ENCODE results near the gene STK32C. TPM values are rescaled to one million over a fixed set of nuclear protein-coding genes. Genes with fewer than 3 reads are reported as not detected.

Gene STK32C
- total RNA-seq, 1 donor: 4.2 TPM

GRCh38 chr10:132170561-132171361 is 137.0 kb downstream of the STK32C start:
- no peaks in the 10 kb centered on the region for H3K9me3 ChIP-seq (ENCODE audit: low read depth, low read length)
- no peak overlapping the region for H3K4me3 ChIP-seq (ENCODE audit: low read length)
- H3K4me1 ChIP-seq (ENCODE audit: insufficient read depth, low read length): no peaks in the 10 kb centered on the region
- H3K27me3 ChIP-seq (ENCODE audit: insufficient read depth, low read length): no peaks in the 10 kb centered on the region

- no peak overlapping the region for H3K4me3 ChIP-seq (ENCODE audit: low read length)
- no peaks in the 10 kb centered on the region for H3K9me3 ChIP-seq (ENCODE audit: low read depth, low read length)
- H3K27me3 ChIP-seq (ENCODE audit: insufficient read depth, low read length): no peaks in the 10 kb centered on the region
- no peaks in the 10 kb centered on the region for H3K4me1 ChIP-seq (ENCODE audit: insufficient read depth, low read length)
Measured at GRCh38 chr10:132169766-132170560, 137.8 kb downstream of the STK32C start.

GRCh38 chr10:132169031-132169765 is 138.6 kb downstream of the STK32C start:
- Histone ChIP-seq H3K4me1 (ENCODE audit: insufficient read depth, low read length) (no peaks in the 10 kb centered on the region), H3K27me3 (ENCODE audit: insufficient read depth, low read length) (no peaks in the 10 kb centered on the region), H3K4me3 (ENCODE audit: low read length) (no peak overlapping the region), H3K9me3 (ENCODE audit: low read depth, low read length) (no peaks in the 10 kb centered on the region)

DNA sequence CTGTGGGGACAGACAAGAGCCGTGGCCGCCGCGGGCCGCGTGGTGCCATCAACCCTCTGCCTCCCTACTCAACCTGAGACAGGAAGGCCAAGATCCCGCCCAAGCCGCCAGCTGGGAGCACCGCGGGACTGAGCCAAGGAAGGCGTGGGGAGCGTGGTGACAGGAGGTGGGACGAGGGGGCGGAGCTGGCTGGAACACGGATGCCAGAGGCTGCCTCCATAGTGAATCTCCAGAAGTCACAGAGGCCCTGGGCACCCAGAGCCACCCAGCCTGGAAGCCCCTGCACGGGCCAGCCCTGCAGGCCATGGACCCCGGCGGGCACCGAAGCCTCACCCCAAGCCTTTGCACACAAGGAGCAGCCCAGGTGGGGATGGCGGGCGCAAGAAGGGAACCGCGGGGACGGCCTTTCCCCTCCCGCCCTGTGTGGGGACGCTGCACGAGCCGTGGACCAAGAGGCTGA is 139.1 kb downstream of the STK32C start:
- no peaks in the 10 kb centered on the region for H3K4me1 ChIP-seq (ENCODE audit: insufficient read depth, low read length)
- no peaks in the 10 kb centered on the region for H3K9me3 ChIP-seq (ENCODE audit: low read depth, low read length)
- H3K4me3 ChIP-seq (ENCODE audit: low read length): no peak overlapping the region
- H3K27me3 ChIP-seq (ENCODE audit: insufficient read depth, low read length): no peaks in the 10 kb centered on the region

GRCh38 chr10:132167976-132168375 is 139.8 kb downstream of the STK32C start:
- Histone ChIP-seq H3K27me3 (ENCODE audit: insufficient read depth, low read length) (no peaks in the 10 kb centered on the region), H3K9me3 (ENCODE audit: low read depth, low read length) (no peaks in the 10 kb centered on the region), H3K4me1 (ENCODE audit: insufficient read depth, low read length) (peaks cover under 1% of the 10 kb centered on the region), H3K4me3 (ENCODE audit: low read length) (no peak overlapping the region)

- no peaks in the 10 kb centered on the region for H3K9me3 ChIP-seq (ENCODE audit: low read depth, low read length)
- H3K27me3 ChIP-seq (ENCODE audit: insufficient read depth, low read length): no peaks in the 10 kb centered on the region
- H3K4me3 ChIP-seq (ENCODE audit: low read length): no peak overlapping the region
- H3K4me1 ChIP-seq (ENCODE audit: insufficient read depth, low read length): peaks cover 8% of the 10 kb centered on the region
Measured at GRCh38 chr10:132167041-132167674, 140.6 kb downstream of the STK32C start.

DNA sequence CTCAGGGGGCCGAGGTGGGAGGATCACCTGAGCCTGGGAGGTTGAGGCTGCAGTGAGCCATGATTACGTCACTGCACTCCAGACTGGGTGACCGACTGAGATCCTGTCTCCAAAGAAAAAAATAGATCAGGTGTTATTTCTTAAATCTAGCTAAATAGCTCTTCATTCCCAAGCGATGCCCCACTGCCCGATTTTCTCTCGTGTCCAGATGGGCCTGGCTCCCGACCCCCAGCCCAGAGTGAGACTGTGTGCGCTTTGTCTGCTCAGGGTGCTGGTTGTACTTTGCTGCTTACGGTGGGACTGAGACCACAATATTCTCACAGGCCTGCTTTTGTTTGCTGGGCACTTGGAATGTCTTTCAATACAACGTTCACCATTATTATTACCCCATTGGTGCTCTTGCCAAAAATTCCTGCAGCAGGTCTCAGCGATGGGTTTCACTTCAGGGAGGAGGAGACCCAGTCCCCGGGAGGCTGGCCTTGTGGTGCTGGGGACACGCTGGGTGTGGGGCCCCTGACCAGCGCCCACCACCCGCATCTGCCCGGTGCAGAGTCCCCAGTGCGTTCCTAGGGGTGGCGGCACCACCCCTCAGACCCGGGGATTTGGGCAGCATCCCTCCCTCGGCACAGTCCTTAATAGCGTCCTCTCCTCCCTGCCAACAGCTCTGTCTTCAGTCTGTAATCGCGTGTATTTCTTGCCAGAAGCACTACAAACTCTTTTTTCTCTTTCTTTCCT is 141.4 kb downstream of the STK32C start:
- peaks cover 14% of the 10 kb centered on the region for H3K4me1 ChIP-seq (ENCODE audit: insufficient read depth, low read length)
- no peaks in the 10 kb centered on the region for H3K27me3 ChIP-seq (ENCODE audit: insufficient read depth, low read length)
- H3K4me3 ChIP-seq (ENCODE audit: low read length): no peak overlapping the region
- H3K9me3 ChIP-seq (ENCODE audit: low read depth, low read length): no peaks in the 10 kb centered on the region

DNA sequence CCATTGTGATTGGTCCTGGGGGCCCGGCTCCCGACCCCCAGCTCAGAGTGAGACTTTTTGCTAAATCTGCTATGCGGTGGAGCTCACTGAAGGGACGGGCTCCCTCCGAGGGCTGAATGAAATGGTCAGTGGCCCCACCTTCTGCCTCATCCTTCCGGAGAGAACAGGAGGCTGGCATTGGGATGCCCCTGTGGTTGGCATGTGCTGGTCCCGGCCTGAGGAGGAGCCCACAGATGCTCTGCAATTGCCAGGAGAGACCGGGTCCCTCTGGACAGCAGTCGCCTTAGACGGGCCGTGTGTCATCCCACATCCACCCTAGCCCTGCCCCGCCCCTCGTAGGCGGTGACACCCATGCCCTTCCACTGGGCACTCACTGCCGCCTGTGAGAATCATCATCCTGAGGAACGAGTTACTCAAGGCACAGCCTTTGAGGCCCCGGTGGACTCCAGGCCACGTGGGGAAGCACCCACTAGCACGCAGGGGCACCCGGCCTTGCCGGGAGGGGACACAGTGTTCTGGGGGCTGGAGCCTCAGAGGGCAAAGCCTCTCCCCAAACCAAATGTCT is 142.3 kb downstream of the STK32C start:
- Histone ChIP-seq H3K4me1 (ENCODE audit: insufficient read depth, low read length) (peaks cover 14% of the 10 kb centered on the region), H3K27me3 (ENCODE audit: insufficient read depth, low read length) (no peaks in the 10 kb centered on the region), H3K9me3 (ENCODE audit: low read depth, low read length) (no peaks in the 10 kb centered on the region), H3K4me3 (ENCODE audit: low read length) (no peak overlapping the region)

DNA sequence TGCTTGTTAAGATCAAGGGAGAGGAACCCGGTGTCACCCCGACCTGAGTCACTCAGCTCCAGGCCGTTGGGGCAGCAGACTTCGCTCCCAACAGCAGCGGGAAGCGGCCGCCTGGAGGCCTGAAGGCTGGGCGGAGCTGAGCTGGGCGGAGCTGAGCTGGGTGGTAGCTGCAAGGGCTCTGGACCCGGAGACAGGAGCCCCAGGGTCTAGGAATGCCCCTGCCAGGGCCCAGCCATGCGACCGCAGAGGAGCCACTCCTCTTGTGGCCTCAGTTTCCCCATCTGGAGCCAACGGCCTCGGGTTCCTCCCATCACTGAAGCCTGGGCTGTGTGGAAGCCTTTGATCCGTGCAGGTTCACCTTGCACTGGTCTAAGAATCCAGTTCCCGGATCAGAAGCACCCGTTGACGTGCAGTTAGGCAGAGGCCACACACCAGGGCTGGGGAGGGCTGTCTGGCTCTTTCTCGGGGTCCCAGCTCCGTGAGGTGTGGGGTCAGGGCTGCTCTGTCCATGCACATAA is 142.9 kb downstream of the STK32C start:
- no peaks in the 10 kb centered on the region for H3K27me3 ChIP-seq (ENCODE audit: insufficient read depth, low read length)
- H3K4me3 ChIP-seq (ENCODE audit: low read length): no peak overlapping the region
- H3K4me1 ChIP-seq (ENCODE audit: insufficient read depth, low read length): peaks cover 14% of the 10 kb centered on the region
- no peaks in the 10 kb centered on the region for H3K9me3 ChIP-seq (ENCODE audit: low read depth, low read length)

DNA sequence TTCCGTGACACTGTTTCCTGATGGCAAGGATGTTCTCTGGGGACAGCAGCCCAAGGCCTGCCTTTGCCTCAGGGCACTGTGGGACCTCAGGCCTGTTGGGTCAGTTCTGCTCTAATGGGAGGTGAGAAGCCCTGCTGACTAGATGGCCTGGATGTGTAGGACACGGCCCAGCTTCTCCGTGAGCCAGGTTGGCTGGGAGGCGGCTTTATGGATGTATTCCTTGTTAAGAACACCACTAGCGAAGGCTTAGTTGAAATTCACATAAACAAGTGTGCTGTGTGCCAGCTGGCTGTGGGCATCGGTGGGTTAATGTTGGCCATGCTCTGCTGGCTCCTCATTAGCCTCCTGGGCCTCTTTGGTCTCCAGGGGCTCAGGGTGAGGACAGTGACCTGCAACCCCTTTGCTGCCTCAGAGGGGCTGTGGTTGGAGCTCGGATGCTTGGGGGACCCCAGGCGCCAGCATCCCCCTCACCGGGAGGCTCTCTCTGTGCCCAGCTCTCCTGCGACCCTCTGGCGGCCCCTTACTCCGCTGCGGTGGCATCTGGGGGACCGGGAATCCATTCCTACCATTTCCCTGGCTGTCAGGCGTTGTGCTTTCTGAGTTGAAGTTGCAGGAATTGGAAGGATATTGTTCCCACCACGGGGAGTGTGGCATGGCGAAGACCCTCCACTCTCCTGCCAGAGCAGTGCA is 143.8 kb downstream of the STK32C start:
- no peaks in the 10 kb centered on the region for H3K27me3 ChIP-seq (ENCODE audit: insufficient read depth, low read length)
- H3K9me3 ChIP-seq (ENCODE audit: low read depth, low read length): no peaks in the 10 kb centered on the region
- no peak overlapping the region for H3K4me3 ChIP-seq (ENCODE audit: low read length)
- H3K4me1 ChIP-seq (ENCODE audit: insufficient read depth, low read length): peaks cover 14% of the 10 kb centered on the region

GRCh38 chr10:132163278-132163765 is 144.4 kb downstream of the STK32C start:
- H3K4me3 ChIP-seq (ENCODE audit: low read length): no peak overlapping the region
- no peaks in the 10 kb centered on the region for H3K9me3 ChIP-seq (ENCODE audit: low read depth, low read length)
- H3K4me1 ChIP-seq (ENCODE audit: insufficient read depth, low read length): peaks cover 14% of the 10 kb centered on the region
- no peaks in the 10 kb centered on the region for H3K27me3 ChIP-seq (ENCODE audit: insufficient read depth, low read length)

- H3K9me3 ChIP-seq (ENCODE audit: low read depth, low read length): no peaks in the 10 kb centered on the region
- H3K4me3 ChIP-seq (ENCODE audit: low read length): no peak overlapping the region
- peaks cover 14% of the 10 kb centered on the region for H3K4me1 ChIP-seq (ENCODE audit: insufficient read depth, low read length)
- H3K27me3 ChIP-seq (ENCODE audit: insufficient read depth, low read length): no peaks in the 10 kb centered on the region
Measured at GRCh38 chr10:132162590-132163277, 145.0 kb downstream of the STK32C start.
